ENCODE results near the gene NUDT14.

NUDT14 gene

GRCh38 chr14:105165134-105165704 is 15.9 kb downstream of the NUDT14 start:
- Histone ChIP-seq H2BK15ac (ENCODE audit: low read depth, poor library complexity, severe bottlenecking) (no peak overlapping the region), H2AK5ac (ENCODE audit: low read length, severe bottlenecking) (no peak overlapping the region), H3K23ac (ENCODE audit: low read length in 2 of 2) (no peak overlapping the region), H3K27me3 (ENCODE audit: control insufficient read depth in 1 of 2, insufficient read depth in 1 of 2, low read length in 2 of 2) (peaks cover 39 to 45% of the 10 kb centered on the region in 2 experiments), H2BK5ac (ENCODE audit: low read depth, low read length, poor library complexity, severe bottlenecking) (no peak overlapping the region), H3K4me2 (ENCODE audit: low read length, poor library complexity, severe bottlenecking) (no peak overlapping the region), H3K27ac (ENCODE audit: low read length, poor library complexity, severe bottlenecking) (no peak overlapping the region), H3K4me3 (ENCODE audit: insufficient read depth in 1 of 2, low read depth in 1 of 2, low read length in 2 of 2) (peak overlapping the region in 1 of 2 experiments; percentile 10), H3K14ac (ENCODE audit: low read length in 2 of 2) (peak overlapping the region in 1 of 2 experiments; percentile 26), H3K4me1 (ENCODE audit: control insufficient read depth, insufficient read depth, low read depth, low read length) (peaks cover 23% of the 10 kb centered on the region), H2BK12ac (ENCODE audit: low read length in 2 of 2) (no peak overlapping the region), H2AFZ (ENCODE audit: low read depth, low read length) (no peak overlapping the region), H2BK120ac (ENCODE audit: low read depth, low read length) (no peak overlapping the region), H3K9me3 (ENCODE audit: control insufficient read depth, low read length) (no peaks in the 10 kb centered on the region), H3K18ac (ENCODE audit: low read depth in 1 of 2, low read length in 2 of 2) (no peak overlapping the region), H3K36me3 (ENCODE audit: control insufficient read depth in 1 of 2, insufficient read depth in 2 of 2, low read depth in 1 of 2, low read length in 2 of 2) (no peaks in the 10 kb centered on the region), H4K91ac (ENCODE audit: low read length) (no peak overlapping the region), H3K9ac (ENCODE audit: low read length) (no peak overlapping the region), H4K8ac (ENCODE audit: low read length) (no peak overlapping the region), H3K4ac (ENCODE audit: low read depth in 1 of 2, low read length in 2 of 2) (no peak overlapping the region), H3K79me1 (replicated peaks; ENCODE audit: low read length, poor library complexity, severe bottlenecking) (no peaks in the 10 kb centered on the region)
- DNase-seq = no peak
- 79% methylated on average over 8 of the region's 10 CpGs for WGBS

DNA sequence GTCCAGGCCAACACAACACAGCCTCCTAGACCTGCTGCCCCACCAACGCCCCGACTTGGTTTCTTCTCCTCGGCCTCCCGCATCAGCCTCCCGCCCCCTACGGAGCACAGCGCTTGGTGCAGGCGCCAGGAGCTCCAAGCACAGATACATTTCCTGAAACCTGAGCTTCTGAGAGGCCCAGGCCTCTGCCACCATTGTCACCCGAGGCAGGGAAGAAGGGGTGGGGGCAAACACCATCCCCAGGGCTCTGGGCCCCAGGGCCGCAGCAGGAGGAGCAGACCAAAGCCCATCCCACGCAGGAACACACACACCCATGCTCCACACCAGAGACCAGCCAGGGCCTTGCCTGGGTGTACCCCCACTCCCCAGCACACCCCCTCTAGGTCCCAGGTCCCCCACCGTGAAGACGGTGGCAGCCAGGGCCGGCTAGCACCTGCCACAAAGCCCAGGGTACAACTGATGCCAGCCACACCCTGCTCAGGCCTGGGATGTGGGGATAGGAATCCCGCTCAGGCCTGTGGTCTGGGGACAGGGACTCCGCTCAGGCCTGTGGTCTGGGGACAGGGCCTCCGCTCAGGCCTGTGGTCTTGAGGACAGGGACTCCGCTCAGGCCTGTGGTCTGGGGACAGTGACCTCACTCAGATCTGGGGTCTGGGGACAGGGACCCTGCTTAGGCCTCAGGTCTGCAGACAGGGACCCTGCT is 17.9 kb downstream of the NUDT14 start:
- Histone ChIP-seq H2AK5ac (ENCODE audit: low read length, severe bottlenecking) (no peak overlapping the region), H3K4ac (ENCODE audit: low read depth in 1 of 2, low read length in 2 of 2) (no peak overlapping the region), H3K18ac (ENCODE audit: low read depth in 1 of 2, low read length in 2 of 2) (no peak overlapping the region), H3K9ac (ENCODE audit: low read length) (no peak overlapping the region), H3K4me1 (ENCODE audit: control insufficient read depth, insufficient read depth, low read depth, low read length) (peaks cover 17% of the 10 kb centered on the region), H2BK120ac (ENCODE audit: low read depth, low read length) (no peak overlapping the region), H3K9me3 (ENCODE audit: control insufficient read depth, low read length) (no peaks in the 10 kb centered on the region), H4K91ac (ENCODE audit: low read length) (no peak overlapping the region), H3K36me3 (ENCODE audit: control insufficient read depth in 1 of 2, insufficient read depth in 2 of 2, low read depth in 1 of 2, low read length in 2 of 2) (no peaks in the 10 kb centered on the region), H3K14ac (ENCODE audit: low read length in 2 of 2) (no peak overlapping the region), H2BK5ac (ENCODE audit: low read depth, low read length, poor library complexity, severe bottlenecking) (no peak overlapping the region), H2BK12ac (ENCODE audit: low read length in 2 of 2) (no peak overlapping the region), H3K23ac (ENCODE audit: low read length in 2 of 2) (no peak overlapping the region), H3K27ac (ENCODE audit: low read length, poor library complexity, severe bottlenecking) (no peak overlapping the region), H3K27me3 (ENCODE audit: control insufficient read depth in 1 of 2, insufficient read depth in 1 of 2, low read length in 2 of 2) (peaks cover 28 to 34% of the 10 kb centered on the region in 2 experiments), H3K4me3 (ENCODE audit: insufficient read depth in 1 of 2, low read depth in 1 of 2, low read length in 2 of 2) (no peak overlapping the region), H3K4me2 (ENCODE audit: low read length, poor library complexity, severe bottlenecking) (no peak overlapping the region), H2BK15ac (ENCODE audit: low read depth, poor library complexity, severe bottlenecking) (no peak overlapping the region), H2AFZ (ENCODE audit: low read depth, low read length) (no peak overlapping the region), H4K8ac (ENCODE audit: low read length) (no peak overlapping the region), H3K79me1 (replicated peaks; ENCODE audit: low read length, poor library complexity, severe bottlenecking) (no peaks in the 10 kb centered on the region)
- no peak for DNase-seq
- WGBS = 77% methylated on average over 15 of the region's 18 CpGs

- DNase-seq = no peak
- H3K4me1 ChIP-seq (ENCODE audit: control insufficient read depth, insufficient read depth, low read depth, low read length) = peaks cover 12% of the 10 kb centered on the region
- 88% methylated on average over 2 of the region's 2 CpGs for WGBS
- no peak overlapping the region for H2AK5ac ChIP-seq (ENCODE audit: low read length, severe bottlenecking)
- no peak overlapping the region for H2AFZ ChIP-seq (ENCODE audit: low read depth, low read length)
- no peak overlapping the region for H3K4ac ChIP-seq (ENCODE audit: low read depth in 1 of 2, low read length in 2 of 2)
- H3K27me3 ChIP-seq (ENCODE audit: control insufficient read depth in 1 of 2, insufficient read depth in 1 of 2, low read length in 2 of 2) = peaks cover 31 to 35% of the 10 kb centered on the region in 2 experiments
- no peak overlapping the region for H2BK15ac ChIP-seq (ENCODE audit: low read depth, poor library complexity, severe bottlenecking)
- no peak overlapping the region for H3K23ac ChIP-seq (ENCODE audit: low read length in 2 of 2)
- H2BK12ac ChIP-seq (ENCODE audit: low read length in 2 of 2) = no peak overlapping the region
- no peak overlapping the region for H3K18ac ChIP-seq (ENCODE audit: low read depth in 1 of 2, low read length in 2 of 2)
- no peak overlapping the region for H3K4me2 ChIP-seq (ENCODE audit: low read length, poor library complexity, severe bottlenecking)
- no peaks in the 10 kb centered on the region for H3K36me3 ChIP-seq (ENCODE audit: control insufficient read depth in 1 of 2, insufficient read depth in 2 of 2, low read depth in 1 of 2, low read length in 2 of 2)
- H3K14ac ChIP-seq (ENCODE audit: low read length in 2 of 2) = no peak overlapping the region
- H3K79me1 ChIP-seq (replicated peaks; ENCODE audit: low read length, poor library complexity, severe bottlenecking) = no peaks in the 10 kb centered on the region
- H3K9me3 ChIP-seq (ENCODE audit: control insufficient read depth, low read length) = no peaks in the 10 kb centered on the region
- H3K4me3 ChIP-seq (ENCODE audit: insufficient read depth in 1 of 2, low read depth in 1 of 2, low read length in 2 of 2) = no peak overlapping the region
- no peak overlapping the region for H4K8ac ChIP-seq (ENCODE audit: low read length)
- no peak overlapping the region for H2BK120ac ChIP-seq (ENCODE audit: low read depth, low read length)
- no peak overlapping the region for H3K27ac ChIP-seq (ENCODE audit: low read length, poor library complexity, severe bottlenecking)
- H2BK5ac ChIP-seq (ENCODE audit: low read depth, low read length, poor library complexity, severe bottlenecking) = no peak overlapping the region
- no peak overlapping the region for H4K91ac ChIP-seq (ENCODE audit: low read length)
- H3K9ac ChIP-seq (ENCODE audit: low read length) = no peak overlapping the region
Observed at GRCh38 chr14:105162669-105162979, 18.5 kb downstream of the NUDT14 start.

DNA sequence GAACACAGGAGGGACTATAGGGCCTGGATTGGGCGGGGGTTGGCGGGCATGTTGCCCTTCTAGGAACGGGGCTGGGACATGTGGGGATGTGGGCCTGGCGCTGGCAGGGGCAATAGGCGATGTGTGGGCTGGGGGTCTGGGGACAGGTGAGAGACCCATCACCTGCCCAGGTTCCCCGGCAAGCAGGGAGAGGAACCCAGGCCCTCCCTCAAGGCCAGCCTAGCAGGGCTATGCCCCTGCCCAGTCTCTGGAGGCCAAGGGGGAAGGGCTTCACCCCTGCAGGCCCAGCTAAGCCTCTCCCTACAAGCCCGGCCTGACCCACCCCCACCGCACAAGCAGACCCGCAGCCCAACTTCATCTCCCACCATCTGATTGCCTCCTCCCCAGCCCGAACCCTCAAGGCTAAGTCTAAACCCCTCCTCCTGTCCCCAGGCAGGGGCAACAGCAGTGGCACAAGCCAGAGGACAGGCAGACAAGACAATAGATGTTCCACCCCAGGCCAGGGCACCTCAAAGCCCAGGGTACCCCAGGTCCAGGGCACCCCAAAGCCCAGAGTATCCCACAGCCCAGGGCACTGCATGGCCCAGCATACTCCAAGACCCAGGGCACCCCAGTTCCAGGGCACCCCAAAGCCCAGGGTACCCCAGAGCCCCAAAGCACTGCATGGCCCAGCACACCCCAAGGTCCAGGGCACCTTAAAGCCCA is 19.0 kb downstream of the NUDT14 start:
- peaks cover 7% of the 10 kb centered on the region for H3K4me1 ChIP-seq (ENCODE audit: control insufficient read depth, insufficient read depth, low read depth, low read length)

More for the DNA sequence above, 19.0 kb downstream of the NUDT14 start:
- Histone ChIP-seq H4K8ac (ENCODE audit: low read length) (no peak overlapping the region), H3K18ac (ENCODE audit: low read depth in 1 of 2, low read length in 2 of 2) (no peak overlapping the region), H2BK5ac (ENCODE audit: low read depth, low read length, poor library complexity, severe bottlenecking) (no peak overlapping the region), H2AK5ac (ENCODE audit: low read length, severe bottlenecking) (no peak overlapping the region), H2BK120ac (ENCODE audit: low read depth, low read length) (no peak overlapping the region), H3K23ac (ENCODE audit: low read length in 2 of 2) (no peak overlapping the region), H3K4me3 (ENCODE audit: insufficient read depth in 1 of 2, low read depth in 1 of 2, low read length in 2 of 2) (no peak overlapping the region), H3K27me3 (ENCODE audit: control insufficient read depth in 1 of 2, insufficient read depth in 1 of 2, low read length in 2 of 2) (peaks cover 35 to 39% of the 10 kb centered on the region in 2 experiments), H2BK12ac (ENCODE audit: low read length in 2 of 2) (no peak overlapping the region), H3K9me3 (ENCODE audit: control insufficient read depth, low read length) (peaks cover 3% of the 10 kb centered on the region), H3K9ac (ENCODE audit: low read length) (no peak overlapping the region), H3K36me3 (ENCODE audit: control insufficient read depth in 1 of 2, insufficient read depth in 2 of 2, low read depth in 1 of 2, low read length in 2 of 2) (no peaks in the 10 kb centered on the region), H3K4ac (ENCODE audit: low read depth in 1 of 2, low read length in 2 of 2) (no peak overlapping the region), H3K14ac (ENCODE audit: low read length in 2 of 2) (no peak overlapping the region), H3K27ac (ENCODE audit: low read length, poor library complexity, severe bottlenecking) (no peak overlapping the region), H2BK15ac (ENCODE audit: low read depth, poor library complexity, severe bottlenecking) (no peak overlapping the region), H3K4me2 (ENCODE audit: low read length, poor library complexity, severe bottlenecking) (no peak overlapping the region), H4K91ac (ENCODE audit: low read length) (no peak overlapping the region), H2AFZ (ENCODE audit: low read depth, low read length) (no peak overlapping the region), H3K79me1 (replicated peaks; ENCODE audit: low read length, poor library complexity, severe bottlenecking) (no peaks in the 10 kb centered on the region)
- WGBS = 82% methylated on average over 10 of the region's 10 CpGs
- DNase-seq = no peak
